Activated CD8-positive, alpha-beta T cell treated with anti-CD3 and anti-CD28 coated beads for 36 hours (primary cell): ENCODE measurements around the gene HSF4. TPM values are rescaled to one million over a fixed set of nuclear protein-coding genes. Genes with fewer than 3 reads are reported as not detected.

Source experiments
- ATAC-seq: fragments of 200-7000 bp; cut with Tn5 transposase; one replicate; pipeline ENCODE4 v1.10.0; 2021; ENCODE audit warnings: mild to moderate bottlenecking, moderate library complexity
- CTCF ChIA-PET: fragments of 350-600 bp; sonication (Branson Sonifier 250); formaldehyde crosslinking; loops from one replicate; lab custom pipeline; 2021; ENCODE audit warnings: antibody characterized with exemption; lab: Charles Lee
- POLR2A ChIA-PET: fragments of 350-600 bp; sonication (Branson Sonifier 250); formaldehyde crosslinking; loops from one replicate; lab custom pipeline; 2021; ENCODE audit warnings: antibody characterized with exemption; lab: Charles Lee
- DNase-seq: peaks from one replicate; pipeline ENCODE4 v3.0.0-alpha.2; 2020
- H3K27ac Mint-ChIP-seq: one replicate; pipeline ENCODE4 v1.8.0; 2021; ENCODE audit warnings: mild to moderate bottlenecking, mixed read lengths
- H3K27me3 Mint-ChIP-seq: one replicate; pipeline ENCODE4 v1.8.0; 2021; ENCODE audit warnings: mixed read lengths
- H3K36me3 Mint-ChIP-seq: one replicate; pipeline ENCODE4 v1.8.0; 2021; ENCODE audit warnings: low read depth, mixed read lengths
- H3K4me1 Mint-ChIP-seq: one replicate; pipeline ENCODE4 v1.8.0; 2021; ENCODE audit warnings: low read depth, mixed read lengths
- H3K4me3 Mint-ChIP-seq: one replicate; pipeline ENCODE4 v1.8.0; 2021; ENCODE audit warnings: mild to moderate bottlenecking, moderate library complexity, mixed read lengths
- H3K9me3 Mint-ChIP-seq: one replicate; pipeline ENCODE4 v1.8.0; 2021; ENCODE audit warnings: mixed read lengths
- intact Hi-C: fragments of 100-400 bp; cut with micrococcal nuclease; formaldehyde crosslinking; loops from one replicate; pipeline ENCODE4 v1.10.0; 2022
- total RNA-seq, 2 experiments: library from RNA; stranded (reverse); gene quantifications; one replicate each; pipeline ENCODE4 v1.2.3, GENCODE V29; 2021
- TF ChIP-seq, protein P1 (sequence below): fragments of 200-600 bp; IDR thresholded peaks from one replicate; pipeline ENCODE4 v1.8.0; 2022; ENCODE audit warnings: antibody characterized with exemption, mild to moderate bottlenecking

The HSF4 gene
- total RNA-seq, 2 experiments from 2014 or later, result 56.0 to 73.3 TPM

DNA sequence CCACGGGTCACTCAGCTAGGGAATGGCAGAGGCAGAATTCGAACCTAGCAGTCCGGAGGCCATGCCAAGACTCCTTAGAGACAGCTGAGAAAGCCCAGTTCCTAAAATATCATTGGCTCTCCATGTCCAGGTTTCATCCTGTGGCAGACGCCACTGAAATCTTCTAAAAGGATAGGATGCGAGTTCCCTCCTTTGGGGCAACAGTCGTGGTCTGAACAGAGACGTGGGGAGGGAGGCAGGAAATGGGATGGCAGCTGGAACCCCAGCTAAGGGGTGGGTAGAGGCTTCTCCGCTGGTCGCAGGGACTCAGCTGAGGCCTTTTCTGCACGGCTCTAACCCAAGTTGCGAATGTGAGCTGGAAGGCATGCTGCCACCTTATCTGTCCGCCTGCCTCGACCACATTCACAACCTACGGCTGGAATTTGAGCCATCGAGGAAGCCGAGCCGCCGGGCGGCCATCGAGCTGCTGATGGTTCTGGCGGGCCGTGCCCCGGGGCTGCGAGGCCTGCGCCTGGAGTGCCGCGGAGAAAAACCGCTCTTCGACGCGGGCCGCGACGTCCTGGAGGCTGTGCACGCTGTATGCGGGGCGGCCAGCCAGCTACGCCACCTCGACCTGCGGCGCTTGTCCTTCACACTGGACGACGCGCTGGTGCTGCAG is 1.9 kb upstream of the HSF4 start:
- Mint-ChIP-seq H3K27ac (no peak overlapping the region), H3K36me3 (peaks cover 24% of the 10 kb centered on the region), H3K4me3 (peak overlapping the region; percentile 15), H3K4me1 (peaks cover 52% of the 10 kb centered on the region), H3K27me3 (peaks cover 48% of the 10 kb centered on the region), H3K9me3 (no peaks in the 10 kb centered on the region)
- ChIA-PET CTCF (interaction anchor here (0.9 to 15.9 kb wide), 13 partner anchors 7 to 202 kb away, joined by 3 to 209 read pairs (median 5); partner anchors contain the start of genes CES3, HSF4 and NOL3), POLR2A (interaction anchor here (0.5 to 5.6 kb wide), 5 partner anchors 11 to 149 kb away, joined by 3 to 67 read pairs (median 3); partner anchors contain the start of genes B3GNT9 and NOL3)
- no peak for DNase-seq
- no peak for ATAC-seq
- TF ChIP-seq, protein P1, sequence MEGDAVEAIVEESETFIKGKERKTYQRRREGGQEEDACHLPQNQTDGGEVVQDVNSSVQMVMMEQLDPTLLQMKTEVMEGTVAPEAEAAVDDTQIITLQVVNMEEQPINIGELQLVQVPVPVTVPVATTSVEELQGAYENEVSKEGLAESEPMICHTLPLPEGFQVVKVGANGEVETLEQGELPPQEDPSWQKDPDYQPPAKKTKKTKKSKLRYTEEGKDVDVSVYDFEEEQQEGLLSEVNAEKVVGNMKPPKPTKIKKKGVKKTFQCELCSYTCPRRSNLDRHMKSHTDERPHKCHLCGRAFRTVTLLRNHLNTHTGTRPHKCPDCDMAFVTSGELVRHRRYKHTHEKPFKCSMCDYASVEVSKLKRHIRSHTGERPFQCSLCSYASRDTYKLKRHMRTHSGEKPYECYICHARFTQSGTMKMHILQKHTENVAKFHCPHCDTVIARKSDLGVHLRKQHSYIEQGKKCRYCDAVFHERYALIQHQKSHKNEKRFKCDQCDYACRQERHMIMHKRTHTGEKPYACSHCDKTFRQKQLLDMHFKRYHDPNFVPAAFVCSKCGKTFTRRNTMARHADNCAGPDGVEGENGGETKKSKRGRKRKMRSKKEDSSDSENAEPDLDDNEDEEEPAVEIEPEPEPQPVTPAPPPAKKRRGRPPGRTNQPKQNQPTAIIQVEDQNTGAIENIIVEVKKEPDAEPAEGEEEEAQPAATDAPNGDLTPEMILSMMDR, result no peak
- intact Hi-C loops, result no loop called here

DNA sequence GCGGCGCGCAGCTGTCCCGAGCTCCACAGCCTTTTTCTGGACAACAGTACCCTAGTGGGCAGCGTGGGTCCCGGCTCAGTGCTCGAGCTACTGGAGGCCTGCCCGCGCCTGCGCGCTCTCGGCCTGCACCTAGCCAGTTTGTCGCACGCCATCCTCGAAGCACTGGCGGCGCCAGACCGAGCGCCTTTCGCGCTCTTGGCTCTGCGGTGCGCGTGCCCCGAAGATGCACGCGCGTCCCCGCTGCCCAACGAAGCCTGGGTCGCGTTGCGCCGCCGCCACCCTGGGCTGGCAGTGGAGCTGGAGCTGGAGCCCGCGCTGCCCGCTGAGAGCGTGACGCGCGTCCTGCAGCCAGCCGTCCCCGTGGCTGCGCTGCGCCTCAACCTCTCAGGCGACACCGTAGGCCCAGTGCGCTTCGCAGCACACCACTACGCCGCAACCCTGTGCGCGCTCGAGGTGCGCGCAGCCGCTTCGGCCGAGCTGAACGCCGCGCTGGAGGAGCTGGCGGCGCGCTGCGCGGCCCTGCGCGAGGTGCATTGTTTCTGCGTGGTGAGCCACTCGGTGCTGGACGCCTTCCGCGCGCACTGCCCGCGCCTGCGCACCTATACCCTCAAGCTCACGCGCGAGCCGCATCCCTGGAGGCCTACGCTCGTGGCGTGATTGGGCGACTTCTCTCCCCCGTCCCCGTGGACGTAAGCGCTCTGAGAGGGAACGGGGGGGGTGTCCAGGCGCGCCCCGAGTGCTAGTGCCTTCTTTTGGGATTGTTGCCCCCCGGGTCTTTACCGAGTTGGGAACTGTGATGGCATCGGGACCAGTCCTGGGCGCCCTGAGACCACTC is 1.2 kb upstream of the HSF4 start:
- intact Hi-C loops, result no loop called here
- ChIA-PET POLR2A (interaction anchor here (0.5 to 5.6 kb wide), 5 partner anchors 11 to 219 kb away, joined by 3 to 67 read pairs (median 3); partner anchors contain the start of gene NOL3), CTCF (interaction anchor here (1.0 to 15.9 kb wide), 13 partner anchors 8 to 209 kb away, joined by 3 to 209 read pairs (median 5); partner anchors contain the start of genes CES3, HSF4 and NOL3)
- DNase-seq (peak; percentile 61), ATAC-seq (no peak)
- Mint-ChIP-seq H3K9me3 (no peaks in the 10 kb centered on the region), H3K4me3 (peak overlapping the region; percentile 44), H3K4me1 (peaks cover 46% of the 10 kb centered on the region), H3K27ac (no peak overlapping the region), H3K27me3 (peaks cover 55% of the 10 kb centered on the region), H3K36me3 (peaks cover 22% of the 10 kb centered on the region)
- TF ChIP-seq, protein P1, result no peak

DNA sequence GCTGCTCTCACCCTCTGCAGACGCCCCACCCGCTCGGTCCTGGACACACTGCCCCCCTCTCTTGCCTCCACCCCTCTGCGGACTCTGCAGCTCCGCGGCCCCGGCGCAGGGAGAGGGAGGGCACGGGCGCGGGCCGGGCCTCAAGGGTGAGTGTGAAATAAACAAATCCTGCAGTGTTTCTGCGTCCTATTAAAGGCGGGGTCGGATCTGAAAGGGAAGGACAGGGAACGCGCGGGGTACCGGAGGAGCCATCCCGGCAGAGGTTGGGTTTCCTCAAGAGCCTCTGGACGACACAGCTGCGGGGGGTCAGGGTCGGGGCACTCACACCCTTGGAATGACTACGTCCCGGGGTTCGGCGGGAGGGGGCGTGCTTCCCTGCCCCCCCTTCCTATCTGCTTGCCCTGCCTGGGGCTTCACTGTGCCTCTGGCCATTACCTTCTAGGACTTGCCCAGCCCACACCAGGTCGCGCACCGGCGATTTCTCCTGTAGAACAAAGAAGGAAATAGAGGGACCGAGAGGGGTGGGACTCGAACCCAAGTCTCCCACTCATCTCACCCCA is 466 bp upstream of the HSF4 start:
- TF ChIP-seq, protein P1, result no peak
- POLR2A ChIA-PET, result interaction anchor here (0.8 to 5.6 kb wide), 4 partner anchors 10 to 219 kb away, joined by 3 to 67 read pairs (median 14); partner anchors contain the start of gene NOL3
- intact Hi-C loops, result no loop called here
- no peak overlapping the region for H3K27ac Mint-ChIP-seq
- H3K4me1 Mint-ChIP-seq, result peaks cover 42% of the 10 kb centered on the region
- H3K36me3 Mint-ChIP-seq, result peaks cover 19% of the 10 kb centered on the region
- CTCF ChIA-PET, result interaction anchor here (1.0 to 16.0 kb wide), 8 partner anchors 6 to 210 kb away, joined by 3 to 209 read pairs (median 5); partner anchors contain the start of genes B3GNT9, FBXL8, HSF4 and NOL3
- no peaks in the 10 kb centered on the region for H3K9me3 Mint-ChIP-seq
- peak; percentile 23 for DNase-seq
- ATAC-seq, result no peak
- H3K27me3 Mint-ChIP-seq, result peaks cover 62% of the 10 kb centered on the region
- H3K4me3 Mint-ChIP-seq, result peak overlapping the region; percentile 44

DNA sequence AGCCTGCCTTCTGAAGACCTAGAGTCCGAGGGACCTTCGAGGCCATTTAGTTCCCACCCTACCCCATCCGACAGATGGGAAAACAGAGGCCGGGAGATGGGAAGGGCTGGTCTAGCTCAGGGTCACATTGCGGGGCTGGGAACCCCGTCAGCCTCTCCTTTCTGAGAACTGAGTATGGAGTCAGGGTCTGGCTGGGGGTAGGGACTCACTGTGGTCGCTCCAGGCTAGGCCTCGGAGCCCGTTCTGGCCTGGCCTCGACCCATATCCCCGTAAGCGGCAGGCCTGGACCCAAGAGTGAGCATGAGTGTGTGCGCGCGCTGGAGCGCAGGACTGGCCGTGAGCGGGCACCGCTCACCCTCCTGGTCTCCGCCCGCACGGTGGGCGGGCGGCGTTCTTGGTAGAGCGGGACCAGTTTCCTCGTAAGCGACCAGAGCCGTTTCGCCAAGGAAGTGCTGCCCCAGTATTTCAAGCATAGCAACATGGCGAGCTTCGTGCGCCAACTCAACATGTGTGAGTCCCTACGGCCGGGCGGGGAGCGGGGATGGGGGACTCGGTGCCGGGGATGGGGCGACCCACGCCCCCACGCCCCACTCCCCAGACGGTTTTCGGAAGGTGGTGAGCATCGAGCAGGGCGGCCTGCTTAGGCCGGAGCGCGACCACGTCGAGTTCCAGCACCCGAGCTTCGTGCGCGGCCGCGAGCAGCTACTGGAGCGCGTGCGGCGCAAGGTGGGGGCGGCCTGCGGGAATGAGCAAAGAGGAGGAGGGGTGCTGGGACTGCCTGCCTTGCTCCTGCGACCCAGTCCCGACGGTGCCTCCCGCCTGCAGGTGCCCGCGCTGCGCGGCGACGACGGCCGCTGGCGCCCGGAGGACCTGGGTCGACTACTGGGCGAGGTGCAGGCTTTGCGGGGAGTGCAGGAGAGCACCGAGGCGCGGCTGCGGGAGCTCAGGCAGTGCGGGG is 855 bp downstream of the HSF4 start:
- Mint-ChIP-seq H3K27ac (no peak overlapping the region), H3K27me3 (peaks cover 70% of the 10 kb centered on the region), H3K9me3 (no peaks in the 10 kb centered on the region), H3K36me3 (peaks cover 19% of the 10 kb centered on the region), H3K4me3 (peak overlapping the region; percentile 58), H3K4me1 (peaks cover 50% of the 10 kb centered on the region)
- no peak for ATAC-seq
- peak; percentile 46 for DNase-seq
- CTCF ChIA-PET, result interaction anchor here (0.9 to 16.0 kb wide), 4 partner anchors 7 to 147 kb away, joined by 3 to 209 read pairs (median 109); partner anchors contain the start of genes B3GNT9, FBXL8, HSF4 and NOL3
- intact Hi-C loops, result no loop called here
- TF ChIP-seq, protein P1, result no peak
- POLR2A ChIA-PET, result interaction anchor here (0.8 to 3.7 kb wide), 3 partner anchors 9 to 12 kb away, joined by 3 to 23 read pairs (median 4); no protein-coding TSS in a partner anchor
